ENCODE measurements around the gene TTC8.

DNA sequence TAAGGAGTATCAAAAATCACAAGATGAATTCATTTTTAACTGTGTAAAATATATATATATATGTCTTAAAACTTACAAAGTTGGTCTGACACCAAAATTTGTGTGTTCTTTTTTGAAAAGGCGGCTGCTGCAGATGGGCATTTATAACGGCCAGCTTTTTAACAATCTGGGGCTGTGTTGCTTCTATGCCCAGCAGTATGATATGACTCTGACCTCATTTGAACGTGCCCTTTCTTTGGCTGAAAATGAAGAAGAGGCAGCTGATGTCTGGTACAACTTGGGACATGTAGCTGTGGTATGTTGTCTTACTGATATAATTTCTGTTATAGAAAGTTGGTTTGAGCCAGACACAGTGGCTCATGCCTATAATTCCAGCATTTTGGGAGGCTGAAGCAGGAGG lies 47.0 kb downstream of the TTC8 start:
- no peak for TF ChIP-seq POLR2AphosphoS5 (IDR thresholded peaks at IDR 0.05; ENCODE audit: insufficient read depth, low read depth, low read length)
- TF ChIP-seq, protein P1, sequence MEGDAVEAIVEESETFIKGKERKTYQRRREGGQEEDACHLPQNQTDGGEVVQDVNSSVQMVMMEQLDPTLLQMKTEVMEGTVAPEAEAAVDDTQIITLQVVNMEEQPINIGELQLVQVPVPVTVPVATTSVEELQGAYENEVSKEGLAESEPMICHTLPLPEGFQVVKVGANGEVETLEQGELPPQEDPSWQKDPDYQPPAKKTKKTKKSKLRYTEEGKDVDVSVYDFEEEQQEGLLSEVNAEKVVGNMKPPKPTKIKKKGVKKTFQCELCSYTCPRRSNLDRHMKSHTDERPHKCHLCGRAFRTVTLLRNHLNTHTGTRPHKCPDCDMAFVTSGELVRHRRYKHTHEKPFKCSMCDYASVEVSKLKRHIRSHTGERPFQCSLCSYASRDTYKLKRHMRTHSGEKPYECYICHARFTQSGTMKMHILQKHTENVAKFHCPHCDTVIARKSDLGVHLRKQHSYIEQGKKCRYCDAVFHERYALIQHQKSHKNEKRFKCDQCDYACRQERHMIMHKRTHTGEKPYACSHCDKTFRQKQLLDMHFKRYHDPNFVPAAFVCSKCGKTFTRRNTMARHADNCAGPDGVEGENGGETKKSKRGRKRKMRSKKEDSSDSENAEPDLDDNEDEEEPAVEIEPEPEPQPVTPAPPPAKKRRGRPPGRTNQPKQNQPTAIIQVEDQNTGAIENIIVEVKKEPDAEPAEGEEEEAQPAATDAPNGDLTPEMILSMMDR (IDR thresholded peaks at IDR 0.05; ENCODE audit: extremely low read depth in 1 of 2, insufficient read depth in 1 of 2, low read depth in 1 of 2, low read length in 2 of 2), result no peak
- TF ChIP-seq MYC (IDR thresholded peaks at IDR 0.05; ENCODE audit: low read depth, low read length), result no peak
- TF ChIP-seq EZH2 (IDR thresholded peaks at IDR 0.05; ENCODE audit: borderline replicate concordance, low read depth, low read length, severe bottlenecking), result no peak
- TF ChIP-seq POLR2A (IDR thresholded peaks at IDR 0.05; ENCODE audit: low read depth, low read length), result no peak
- TF ChIP-seq JUN (IDR thresholded peaks at IDR 0.05; ENCODE audit: borderline replicate concordance, insufficient read depth, insufficient read length, low read depth), result no peak
